Activated CD4-positive, alpha-beta T cell treated with anti-CD3 and anti-CD28 coated beads, Interleukin-2, Interleukin-6, amounts not matched to agents 100 ng/mL and 50 ng/mL, durations not matched to agents 16 hours and 8 hours (primary cell): ENCODE results near the gene CDC7.

Experiments used
- DNase-seq: peaks from one replicate; pipeline ENCODE4 v3.0.0-alpha.2; 2020

Gene CDC7

GRCh38 chr1:91550961-91551360 lies 50.3 kb downstream of the CDC7 start:
- no peak for DNase-seq

GRCh38 chr1:91552091-91552490 lies 51.4 kb downstream of the CDC7 start:
- DNase-seq = peak; percentile 29

DNA sequence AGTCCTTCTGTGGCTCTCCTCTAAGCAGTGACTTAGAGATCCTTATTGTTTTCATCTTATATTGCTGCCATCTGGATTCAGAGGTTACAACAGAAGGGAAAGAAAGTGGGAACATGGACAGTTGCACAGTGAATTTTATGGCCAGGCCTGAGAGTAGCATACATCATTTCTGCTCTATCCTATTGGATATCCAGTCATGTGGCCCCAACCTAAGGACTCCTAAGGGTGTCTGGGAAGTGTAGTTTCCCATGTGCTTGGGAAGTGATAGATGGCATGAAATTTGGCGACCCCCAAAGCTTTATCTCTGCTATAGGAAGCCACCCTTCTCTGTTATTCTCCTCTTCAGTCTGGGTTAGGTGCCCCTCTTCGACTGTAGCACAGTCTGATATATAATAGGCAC lies 51.9 kb downstream of the CDC7 start:
- DNase-seq = no peak

DNA sequence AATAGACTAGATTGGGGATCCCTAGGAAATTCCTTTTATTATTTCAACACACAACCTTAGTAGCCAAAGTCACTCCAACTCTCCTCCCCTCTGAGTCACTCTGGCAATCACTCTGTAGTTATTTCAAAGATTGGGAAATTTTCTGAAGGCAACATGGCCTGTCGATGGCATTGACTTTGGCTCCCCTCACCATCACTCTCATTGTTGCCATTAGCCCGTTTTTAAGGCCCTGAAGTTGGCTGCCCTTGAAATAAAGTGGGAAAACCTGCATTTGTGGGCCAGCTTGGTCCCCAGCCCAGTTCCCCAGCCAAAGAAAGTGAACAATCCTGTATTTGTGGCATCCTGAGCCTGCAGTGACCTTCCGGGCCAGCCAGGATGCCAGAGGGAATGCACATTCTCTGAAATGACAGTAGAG lies 52.5 kb downstream of the CDC7 start:
- DNase-seq = no peak

DNA sequence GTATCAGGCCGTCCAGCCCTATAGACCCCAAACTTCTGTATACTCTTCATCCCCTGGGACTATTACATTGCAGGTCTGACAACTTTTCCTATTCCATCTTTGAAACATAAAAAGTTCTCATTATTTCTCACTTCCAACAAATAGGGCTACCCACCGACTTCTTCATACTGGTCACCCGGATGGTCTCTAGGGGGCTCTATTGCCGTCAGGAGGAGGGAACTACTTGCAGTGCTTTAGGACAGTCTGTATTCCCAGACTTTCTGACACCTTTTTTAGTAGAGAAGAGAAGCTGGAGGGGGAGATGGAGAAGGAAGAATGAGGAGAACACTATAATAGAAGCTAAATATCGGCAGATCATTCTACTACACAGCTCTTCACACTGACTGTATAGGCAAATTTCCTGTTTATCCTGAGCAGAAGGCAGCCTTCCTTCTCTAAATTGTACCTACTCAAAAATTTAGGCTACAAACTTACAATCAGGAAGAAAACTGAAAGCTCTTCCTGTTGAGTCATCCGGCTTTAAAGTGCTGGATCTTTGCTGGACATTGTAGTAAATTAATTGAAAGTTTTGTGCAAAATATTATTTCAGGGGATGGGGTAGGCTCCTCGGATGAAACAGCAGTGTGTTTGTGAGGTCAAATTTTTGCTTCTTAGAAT lies 54.6 kb downstream of the CDC7 start:
- DNase-seq = no peak

DNA sequence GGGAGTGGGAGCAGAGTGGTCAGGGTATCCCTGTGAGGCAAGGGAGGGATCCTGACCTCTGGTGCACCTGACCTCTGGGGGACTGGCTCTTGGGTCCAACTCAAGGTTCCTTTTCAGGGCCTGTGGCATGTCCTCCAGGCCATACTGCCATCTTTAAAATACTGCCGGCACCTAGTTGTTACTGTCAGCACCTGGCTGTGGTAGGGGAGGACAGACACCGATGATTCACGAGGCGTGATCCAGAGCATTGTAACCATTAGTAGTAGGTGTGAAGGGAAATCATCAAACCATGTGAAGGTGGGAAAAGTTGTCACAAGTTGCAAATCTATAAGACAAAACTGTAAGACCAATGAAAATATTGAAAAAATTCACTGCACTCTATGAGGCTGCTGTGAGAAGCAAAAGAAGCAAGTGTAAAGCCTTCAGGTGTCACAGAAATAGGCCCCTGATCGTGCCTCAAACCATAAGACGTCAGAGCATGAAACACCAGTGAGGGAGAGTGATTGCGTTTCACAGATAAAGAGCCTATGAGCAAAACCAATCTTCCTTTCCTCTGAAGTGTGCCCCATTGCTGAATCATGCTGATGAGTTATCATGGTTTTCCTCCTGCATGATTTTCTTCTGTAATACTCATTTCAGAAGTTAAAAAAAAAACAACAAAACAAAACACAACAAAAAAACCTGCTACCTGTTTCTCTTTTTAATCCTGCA lies 55.3 kb downstream of the CDC7 start:
- peak; percentile 94 for DNase-seq

GRCh38 chr1:91556556-91556955 lies 55.9 kb downstream of the CDC7 start:
- DNase-seq = peak; percentile 49

DNA sequence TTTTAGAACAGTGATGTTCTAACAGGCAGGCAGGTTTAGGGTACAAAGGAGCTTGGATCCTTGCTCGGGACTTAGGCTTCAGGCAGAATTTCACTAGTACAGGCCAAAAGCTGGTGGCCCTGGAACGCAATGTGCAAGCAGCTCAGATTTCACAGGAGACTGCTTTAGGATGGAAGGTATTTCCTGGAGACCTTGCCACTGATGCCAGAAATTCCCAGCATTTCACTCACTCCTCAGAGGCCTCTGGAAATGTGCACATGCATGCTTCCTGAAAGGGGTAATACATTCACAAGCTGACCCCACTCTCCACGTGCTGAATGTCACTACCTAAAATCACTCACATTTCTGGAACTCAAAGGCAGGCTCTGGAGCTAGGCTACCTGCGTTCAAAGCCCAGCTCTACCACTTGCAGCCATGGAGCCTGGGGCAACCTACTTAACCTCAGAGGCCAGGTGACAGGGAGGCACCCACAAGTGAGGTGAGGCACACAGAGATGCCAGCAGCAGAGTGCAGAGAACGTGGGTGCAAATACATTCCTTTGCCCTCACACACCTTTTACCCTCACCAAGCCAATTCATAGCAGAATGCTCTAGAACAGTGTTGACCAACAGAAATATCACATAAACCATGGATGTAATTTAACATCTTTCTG lies 56.5 kb downstream of the CDC7 start:
- DNase-seq = no peak

GRCh38 chr1:91557826-91558225 lies 57.2 kb downstream of the CDC7 start:
- no peak for DNase-seq

- DNase-seq = no peak
These were observed 58.5 kb downstream of the CDC7 start for GRCh38 chr1:91559046-91559750.

- DNase-seq = peak; percentile 41
These were observed 59.4 kb downstream of the CDC7 start for GRCh38 chr1:91559838-91560565.

GRCh38 chr1:91564888-91565701 lies 64.4 kb downstream of the CDC7 start:
- DNase-seq = no peak

DNA sequence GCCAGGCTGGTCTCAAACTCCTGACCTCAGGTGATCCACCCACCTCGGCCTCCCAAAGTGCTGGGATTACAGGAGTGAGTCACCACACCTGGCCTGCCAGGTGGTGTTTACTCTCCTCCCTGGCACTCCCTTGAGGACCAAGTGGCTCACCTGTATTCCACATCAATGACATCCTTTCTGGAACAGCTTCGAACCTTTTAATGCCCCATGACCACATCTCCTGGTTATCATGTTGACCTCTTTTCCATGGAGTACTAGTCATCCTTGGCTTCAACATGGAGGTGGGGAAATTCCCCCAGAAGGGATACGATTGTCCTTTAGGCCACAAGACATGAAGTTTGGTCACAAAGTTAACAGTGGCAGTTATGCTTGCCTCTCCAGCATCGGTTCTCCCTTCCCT lies 66.9 kb downstream of the CDC7 start:
- DNase-seq = no peak

DNA sequence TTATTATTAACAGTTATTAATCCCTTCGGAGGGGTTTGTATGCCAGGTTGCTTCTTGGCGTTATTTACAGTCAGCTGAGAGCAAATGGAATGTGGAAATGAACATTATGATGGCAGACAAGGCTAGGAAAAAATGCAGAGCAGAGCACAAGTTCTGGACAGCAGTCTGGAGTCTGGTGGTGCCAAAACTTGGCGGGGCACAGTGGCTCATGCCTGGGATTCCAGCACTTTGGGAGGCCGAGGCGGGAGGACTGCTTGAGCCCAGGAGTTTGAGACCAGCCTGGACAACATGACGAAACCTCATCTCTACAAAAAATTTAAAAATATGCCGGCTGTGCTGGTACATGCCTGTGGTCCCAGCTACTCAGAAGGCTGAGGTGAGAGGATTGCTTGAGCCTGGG lies 67.6 kb downstream of the CDC7 start:
- no peak for DNase-seq

GRCh38 chr1:91569411-91570119 lies 68.9 kb downstream of the CDC7 start:
- DNase-seq = no peak

- DNase-seq = no peak
These were observed 69.4 kb downstream of the CDC7 start for GRCh38 chr1:91570120-91570448.

DNA sequence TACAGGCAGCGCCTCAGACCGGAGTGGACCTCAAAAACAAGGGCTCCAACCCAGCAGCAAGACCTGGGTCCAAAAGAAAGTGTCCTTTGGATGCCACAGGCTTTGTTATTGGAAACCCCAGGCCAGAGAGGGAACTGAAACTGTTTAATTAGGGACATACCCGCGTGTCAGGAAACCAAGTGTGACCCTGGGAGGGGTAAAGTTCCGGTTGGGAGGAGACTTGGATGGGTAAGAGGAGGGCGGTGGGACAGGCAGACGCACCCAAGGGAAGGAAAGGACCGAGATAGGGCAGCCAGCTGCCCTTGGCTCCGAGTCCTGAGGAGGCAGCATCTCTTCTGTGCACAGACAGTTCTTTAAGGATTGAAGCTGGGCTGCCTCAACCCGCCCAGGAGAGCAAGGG lies 71.4 kb downstream of the CDC7 start:
- DNase-seq = no peak
